NT2/D1 (cell line): Measurements from ENCODE around the gene COL23A1.

Experiments used
- SUZ12 ChIP-seq: IDR thresholded peaks from 2 replicates; pipeline ENCODE4 v1.6.1; 2011; ENCODE audit not compliant: insufficient read length, insufficient read depth; ENCODE audit errors: extremely low read depth
- YY1 ChIP-seq: IDR thresholded peaks from 2 replicates; pipeline ENCODE4 v1.6.1; 2011; ENCODE audit not compliant: insufficient read length, insufficient read depth

GRCh38 chr5:178384816-178385495 lies 205.2 kb downstream of the COL23A1 start:
- TF ChIP-seq SUZ12 = no peak
- no peak for TF ChIP-seq YY1
